Endothelial cell (in vitro differentiated cells): ENCODE data around the gene SHC3. TPM values are rescaled to one million over a fixed set of nuclear protein-coding genes. Genes with fewer than 3 reads are reported as not detected.

Experiments
- DNase-seq: peaks from one replicate; pipeline ENCODE4 v3.0.0; 2021; ENCODE audit warnings: low spot score
- H3K27ac Mint-ChIP-seq: one replicate; pipeline ENCODE4 v1.8.0; 2021; ENCODE audit warnings: mixed read lengths, inconsistent platforms; ENCODE audit not compliant: unreplicated experiment
- H3K27me3 Mint-ChIP-seq: one replicate; pipeline ENCODE4 v1.8.0; 2021; ENCODE audit warnings: mild to moderate bottlenecking, moderate library complexity, mixed read lengths, inconsistent platforms; ENCODE audit not compliant: unreplicated experiment
- H3K36me3 Mint-ChIP-seq: one replicate; pipeline ENCODE4 v1.8.0; 2021; ENCODE audit warnings: mild to moderate bottlenecking, low read depth, mixed read lengths, inconsistent platforms; ENCODE audit not compliant: unreplicated experiment
- H3K4me1 Mint-ChIP-seq: one replicate; pipeline ENCODE4 v1.8.0; 2021; ENCODE audit warnings: mild to moderate bottlenecking, mixed read lengths, inconsistent platforms; ENCODE audit not compliant: unreplicated experiment
- H3K4me3 Mint-ChIP-seq: one replicate; pipeline ENCODE4 v1.8.0; 2021; ENCODE audit warnings: mild to moderate bottlenecking, mixed read lengths, inconsistent platforms; ENCODE audit not compliant: unreplicated experiment
- H3K9me3 Mint-ChIP-seq: one replicate; pipeline ENCODE4 v1.8.0; 2021; ENCODE audit warnings: mixed read lengths, inconsistent platforms; ENCODE audit not compliant: unreplicated experiment
- total RNA-seq: library from RNA; stranded (reverse); fragmentation: NEBNext Ultra II Directional; extraction: Animal tissue kit (Norgen Biotek cat#: 25700); gene quantifications from one replicate; pipeline ENCODE4 v1.2.1, GENCODE V29; 2021; ENCODE audit not compliant: unreplicated experiment
- TF ChIP-seq, protein P1 (sequence below): fragments of 200-600 bp; sonication (generic); IDR thresholded peaks from one replicate; pipeline ENCODE4 v1.5.0; 2021; ENCODE audit warnings: antibody characterized with exemption; ENCODE audit not compliant: unreplicated experiment

SHC3 gene
- total RNA-seq, 1 donor from 2014 or later: 6.5 TPM

DNA sequence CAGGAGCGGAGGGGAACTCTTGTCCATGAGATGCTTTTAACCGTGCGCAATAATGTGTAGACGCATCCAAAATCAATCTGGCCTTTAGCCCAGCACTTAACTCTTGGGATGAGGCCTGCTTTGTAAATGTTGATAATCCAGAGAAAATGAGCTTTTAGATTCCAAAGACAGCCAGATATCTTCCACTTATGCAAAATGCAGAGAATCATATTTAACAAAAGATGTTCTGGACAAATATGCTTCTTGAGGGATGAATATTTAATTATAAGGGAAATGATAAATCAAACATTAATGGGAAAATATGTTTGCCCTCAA lies 181.7 kb downstream of the SHC3 start:
- no peak for DNase-seq
- Mint-ChIP-seq H3K9me3 (no peaks in the 10 kb centered on the region), H3K4me3 (no peak overlapping the region), H3K4me1 (peaks cover 14% of the 10 kb centered on the region), H3K36me3 (peaks cover 9% of the 10 kb centered on the region), H3K27me3 (peaks cover 4% of the 10 kb centered on the region), H3K27ac (no peak overlapping the region)
- TF ChIP-seq, protein P1, sequence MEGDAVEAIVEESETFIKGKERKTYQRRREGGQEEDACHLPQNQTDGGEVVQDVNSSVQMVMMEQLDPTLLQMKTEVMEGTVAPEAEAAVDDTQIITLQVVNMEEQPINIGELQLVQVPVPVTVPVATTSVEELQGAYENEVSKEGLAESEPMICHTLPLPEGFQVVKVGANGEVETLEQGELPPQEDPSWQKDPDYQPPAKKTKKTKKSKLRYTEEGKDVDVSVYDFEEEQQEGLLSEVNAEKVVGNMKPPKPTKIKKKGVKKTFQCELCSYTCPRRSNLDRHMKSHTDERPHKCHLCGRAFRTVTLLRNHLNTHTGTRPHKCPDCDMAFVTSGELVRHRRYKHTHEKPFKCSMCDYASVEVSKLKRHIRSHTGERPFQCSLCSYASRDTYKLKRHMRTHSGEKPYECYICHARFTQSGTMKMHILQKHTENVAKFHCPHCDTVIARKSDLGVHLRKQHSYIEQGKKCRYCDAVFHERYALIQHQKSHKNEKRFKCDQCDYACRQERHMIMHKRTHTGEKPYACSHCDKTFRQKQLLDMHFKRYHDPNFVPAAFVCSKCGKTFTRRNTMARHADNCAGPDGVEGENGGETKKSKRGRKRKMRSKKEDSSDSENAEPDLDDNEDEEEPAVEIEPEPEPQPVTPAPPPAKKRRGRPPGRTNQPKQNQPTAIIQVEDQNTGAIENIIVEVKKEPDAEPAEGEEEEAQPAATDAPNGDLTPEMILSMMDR: no peak

DNA sequence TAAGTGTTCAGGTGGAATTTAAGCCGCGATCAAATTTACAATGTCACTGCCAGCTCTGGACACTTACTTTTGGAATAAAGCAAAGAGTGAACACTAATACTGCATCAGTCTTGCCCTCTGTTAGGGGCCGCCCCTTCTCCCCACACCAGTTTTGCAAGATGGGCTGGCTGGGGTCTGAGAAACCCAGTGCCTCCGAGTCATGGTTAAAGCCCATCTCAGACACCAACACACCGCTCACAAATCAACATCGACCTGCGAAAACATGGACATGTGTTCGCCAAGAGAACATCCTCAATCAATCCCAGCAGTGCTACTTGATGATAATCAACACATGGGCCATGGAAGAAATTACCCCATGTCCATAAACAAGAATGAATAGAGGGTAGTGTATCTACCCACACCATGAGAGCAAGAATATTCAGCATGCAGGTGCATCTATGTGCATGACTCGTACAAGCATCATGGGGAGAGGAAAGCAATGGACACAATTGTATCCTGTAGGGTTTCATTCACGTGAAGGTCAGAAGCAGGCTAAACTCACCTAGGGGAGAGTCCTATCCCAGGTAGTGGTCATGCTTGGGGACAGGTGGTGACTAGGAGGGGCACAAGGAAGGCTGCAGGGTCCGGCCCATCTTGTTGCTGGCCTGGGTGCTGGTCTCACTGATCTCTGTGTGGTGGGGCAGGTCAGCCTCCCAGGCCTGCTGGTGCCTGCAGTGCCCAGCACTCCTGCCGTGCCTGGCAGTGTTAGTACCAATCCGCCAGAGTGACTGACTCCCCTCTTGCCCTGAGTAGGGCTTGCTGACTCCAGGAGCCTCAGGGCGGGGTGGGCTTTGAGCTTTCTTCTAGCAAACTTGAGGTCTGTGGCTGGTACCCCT lies 182.3 kb downstream of the SHC3 start:
- TF ChIP-seq, protein P1: no peak
- Mint-ChIP-seq H3K4me3 (no peak overlapping the region), H3K27ac (no peak overlapping the region), H3K27me3 (peaks cover 4% of the 10 kb centered on the region), H3K36me3 (peaks cover 4% of the 10 kb centered on the region), H3K9me3 (no peaks in the 10 kb centered on the region), H3K4me1 (peaks cover 14% of the 10 kb centered on the region)
- no peak for DNase-seq

DNA sequence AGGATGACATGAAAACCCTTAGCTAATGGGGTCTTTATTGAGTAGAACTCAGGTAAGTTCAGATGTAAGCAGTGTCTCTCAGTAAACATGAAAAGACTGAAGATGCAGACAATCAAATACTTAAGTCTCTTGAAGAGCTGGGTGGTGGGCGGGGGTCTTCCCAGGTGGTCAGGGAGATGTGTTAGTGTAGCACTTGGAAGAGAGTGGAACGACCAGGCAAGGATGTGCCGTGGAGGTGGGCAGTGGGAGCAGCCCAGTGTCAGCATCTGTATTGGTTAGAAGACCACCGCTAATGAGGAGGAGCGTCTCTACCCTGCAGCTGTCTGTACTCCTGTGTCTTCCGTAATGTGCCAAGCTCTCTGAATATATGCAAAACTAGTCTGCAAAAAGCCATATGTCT lies 183.0 kb downstream of the SHC3 start:
- no peak for DNase-seq
- no peak overlapping the region for H3K4me3 Mint-ChIP-seq
- H3K36me3 Mint-ChIP-seq: peaks cover 4% of the 10 kb centered on the region
- H3K27ac Mint-ChIP-seq: no peak overlapping the region
- TF ChIP-seq, protein P1: no peak
- peaks cover 4% of the 10 kb centered on the region for H3K27me3 Mint-ChIP-seq
- peaks cover 10% of the 10 kb centered on the region for H3K4me1 Mint-ChIP-seq
- H3K9me3 Mint-ChIP-seq: no peaks in the 10 kb centered on the region

DNA sequence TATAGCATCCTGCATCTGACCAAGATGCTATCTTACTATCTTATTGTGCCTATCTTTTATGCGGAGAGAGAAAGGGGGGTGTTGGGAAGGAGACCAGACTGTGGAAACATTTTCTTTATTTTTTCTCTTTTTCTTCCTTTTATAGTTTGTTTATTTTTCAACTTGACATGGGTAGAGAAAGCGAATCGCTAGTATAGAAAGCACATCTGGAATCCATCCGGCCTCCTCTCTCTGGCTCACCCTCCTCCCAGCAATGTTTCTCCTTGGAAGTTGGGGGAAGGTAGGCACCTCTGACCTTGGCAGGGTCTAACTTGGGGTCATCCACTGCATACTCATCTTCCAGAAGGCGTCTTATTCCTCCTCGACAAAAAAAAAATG lies 183.4 kb downstream of the SHC3 start:
- H3K27me3 Mint-ChIP-seq: peaks cover 4% of the 10 kb centered on the region
- peaks cover 13% of the 10 kb centered on the region for H3K4me1 Mint-ChIP-seq
- no peak overlapping the region for H3K27ac Mint-ChIP-seq
- no peak overlapping the region for H3K4me3 Mint-ChIP-seq
- TF ChIP-seq, protein P1: no peak
- peaks cover 4% of the 10 kb centered on the region for H3K36me3 Mint-ChIP-seq
- no peak for DNase-seq
- H3K9me3 Mint-ChIP-seq: no peaks in the 10 kb centered on the region

DNA sequence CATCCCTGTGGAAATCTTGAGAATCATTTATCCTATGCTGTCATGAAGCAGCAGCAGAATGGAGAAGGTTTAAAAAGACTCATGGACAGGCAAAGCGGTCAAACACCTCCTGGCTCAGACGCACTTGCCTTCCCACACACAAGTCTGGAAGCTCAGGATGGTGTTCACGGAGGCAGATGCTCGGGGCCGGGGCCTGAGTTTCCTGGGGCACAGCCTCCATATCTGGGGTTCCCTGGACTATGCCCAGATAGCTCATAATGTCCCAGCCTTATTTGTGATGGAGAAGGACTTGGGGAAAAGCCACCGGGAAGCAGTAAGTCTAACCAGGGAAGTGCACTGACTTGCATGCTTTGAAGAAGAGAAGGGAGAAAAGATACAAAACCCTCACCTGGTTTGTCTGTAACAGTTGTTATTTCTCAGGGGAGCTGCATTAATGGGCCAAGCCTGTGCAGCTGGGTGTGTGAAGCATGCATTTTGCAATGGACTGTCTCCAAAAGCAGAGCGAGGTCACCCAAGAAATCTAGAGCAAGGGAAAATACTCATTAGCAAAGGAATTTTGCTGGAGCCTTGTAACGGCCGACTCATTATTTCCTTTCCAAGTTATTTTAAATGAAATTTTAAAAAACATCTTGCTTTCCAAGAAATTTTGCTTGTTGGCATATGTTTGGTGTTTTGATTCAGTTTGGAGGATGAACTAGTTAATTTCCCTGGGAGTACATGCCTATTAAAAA lies 184.0 kb downstream of the SHC3 start:
- peaks cover 4% of the 10 kb centered on the region for H3K27me3 Mint-ChIP-seq
- H3K4me1 Mint-ChIP-seq: peaks cover 15% of the 10 kb centered on the region
- peaks cover 4% of the 10 kb centered on the region for H3K36me3 Mint-ChIP-seq
- TF ChIP-seq, protein P1: no peak
- H3K4me3 Mint-ChIP-seq: peak overlapping the region; percentile 44
- no peak for DNase-seq
- no peaks in the 10 kb centered on the region for H3K9me3 Mint-ChIP-seq
- H3K27ac Mint-ChIP-seq: no peak overlapping the region
